HEK293T (cell line): ENCODE data around the gene OLA1.

Experiments used
- CTCF ChIA-PET: fragments of 350-600 bp; formaldehyde crosslinking; extraction: SDS; loops from one replicate; lab custom pipeline; 2021; ENCODE audit warnings: antibody characterized with exemption, inconsistent platforms; lab: Yijun Ruan, JAX
- POLR2A ChIA-PET: fragments of 350-600 bp; formaldehyde crosslinking; extraction: SDS; loops from one replicate; lab custom pipeline; 2020; ENCODE audit warnings: antibody characterized with exemption, inconsistent platforms; lab: Yijun Ruan, JAX
- DNase-seq: peaks from one replicate; pipeline ENCODE4 v3.0.0; 2012; ENCODE audit warnings: mixed read lengths; ENCODE audit errors: extremely low spot score
- ARNT ChIP-seq: fragments of 450-650 bp; IDR thresholded peaks from 2 replicates; pipeline ENCODE4 v1.6.1; 2017; ENCODE audit warnings: mild to moderate bottlenecking
- BHLHE40 ChIP-seq: fragments of 450-650 bp; IDR thresholded peaks from 2 replicates; pipeline ENCODE4 v1.6.1; 2016; ENCODE audit warnings: mild to moderate bottlenecking, moderate library complexity, borderline replicate concordance
- CTBP1 ChIP-seq: fragments of 450-650 bp; IDR thresholded peaks from 2 replicates; pipeline ENCODE4 v1.6.1; 2016; ENCODE audit warnings: borderline replicate concordance
- ELF4 ChIP-seq: fragments of 450-650 bp; IDR thresholded peaks from 2 replicates; pipeline ENCODE4 v1.6.1; 2017; ENCODE audit warnings: antibody characterized with exemption
- FOXA1 ChIP-seq: fragments of 450-650 bp; IDR thresholded peaks from 2 replicates; pipeline ENCODE4 v1.6.1; 2016; ENCODE audit warnings: mild to moderate bottlenecking
- FOXK2 ChIP-seq: fragments of 450-650 bp; IDR thresholded peaks from 2 replicates; pipeline ENCODE4 v1.6.1; 2016; ENCODE audit warnings: mild to moderate bottlenecking
- FOXM1 ChIP-seq: fragments of 450-650 bp; IDR thresholded peaks from 2 replicates; pipeline ENCODE4 v1.6.1; 2017; ENCODE audit warnings: mild to moderate bottlenecking, borderline replicate concordance
- HDGF ChIP-seq: fragments of 450-650 bp; IDR thresholded peaks from 2 replicates; pipeline ENCODE4 v1.6.1; 2017; ENCODE audit warnings: antibody characterized with exemption, borderline replicate concordance
- L3MBTL2 ChIP-seq: fragments of 450-650 bp; conservative IDR thresholded peaks from 2 replicates; pipeline ENCODE4 v1.6.1; 2016; ENCODE audit warnings: mild to moderate bottlenecking
- LEF1 ChIP-seq: fragments of 450-650 bp; IDR thresholded peaks from 2 replicates; pipeline ENCODE4 v1.6.1; 2017; ENCODE audit warnings: mild to moderate bottlenecking, borderline replicate concordance
- NFRKB ChIP-seq: fragments of 450-650 bp; IDR thresholded peaks from 2 replicates; pipeline ENCODE4 v1.6.1; 2016; ENCODE audit warnings: mild to moderate bottlenecking, moderate library complexity
- PKNOX1 ChIP-seq: fragments of 450-650 bp; IDR thresholded peaks from 2 replicates; pipeline ENCODE4 v1.6.1; 2016
- SP1 ChIP-seq: fragments of 450-650 bp; IDR thresholded peaks from 2 replicates; pipeline ENCODE4 v1.6.1; 2017
- SUZ12 ChIP-seq: fragments of 450-650 bp; IDR thresholded peaks from 2 replicates; pipeline ENCODE4 v1.6.1; 2016; ENCODE audit warnings: mild to moderate bottlenecking
- TARDBP ChIP-seq: fragments of 450-650 bp; IDR thresholded peaks from 2 replicates; pipeline ENCODE4 v1.6.1; 2016
- ZNF384 ChIP-seq: fragments of 450-650 bp; IDR thresholded peaks from 2 replicates; pipeline ENCODE4 v1.6.1; 2016

The OLA1 gene

DNA sequence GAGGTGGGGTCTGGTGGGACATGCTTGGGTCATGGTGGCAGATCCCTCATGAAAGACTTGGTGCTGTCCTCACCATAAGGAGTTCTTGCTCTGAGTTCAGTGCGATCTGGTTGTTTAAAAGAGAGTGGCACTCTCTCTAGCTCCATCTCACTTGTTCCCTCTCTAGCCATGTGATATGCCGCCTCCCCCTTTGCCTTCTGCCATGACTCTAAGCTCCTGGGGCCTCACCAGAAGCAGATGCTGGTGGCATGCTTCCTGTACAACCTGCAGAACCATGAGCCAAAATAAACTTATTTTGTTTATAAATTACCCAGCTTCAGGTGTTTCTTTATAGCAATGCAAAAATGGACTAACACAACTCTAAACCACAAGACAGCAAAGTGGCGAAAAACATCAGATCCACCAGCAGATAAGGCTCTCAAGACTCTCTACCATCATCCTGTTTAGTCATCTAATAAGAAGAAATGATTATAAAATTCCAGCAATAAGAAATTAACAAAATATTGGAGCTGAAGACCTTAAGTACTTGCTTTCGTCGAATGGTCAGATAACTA lies 75.5 kb downstream of the OLA1 start:
- POLR2A ChIA-PET: no interaction called here
- DNase-seq: no peak
- CTCF ChIA-PET: no interaction called here
- no peak for TF ChIP-seq L3MBTL2
- no peak for TF ChIP-seq LEF1
- TF ChIP-seq FOXK2: no peak
- TF ChIP-seq CTBP1: no peak
- no peak for TF ChIP-seq ZNF384
- TF ChIP-seq SP1: no peak
- no peak for TF ChIP-seq TARDBP
- TF ChIP-seq HDGF: no peak
- no peak for TF ChIP-seq ELF4
- TF ChIP-seq NFRKB: no peak
- TF ChIP-seq PKNOX1: no peak
- TF ChIP-seq ARNT: no peak

DNA sequence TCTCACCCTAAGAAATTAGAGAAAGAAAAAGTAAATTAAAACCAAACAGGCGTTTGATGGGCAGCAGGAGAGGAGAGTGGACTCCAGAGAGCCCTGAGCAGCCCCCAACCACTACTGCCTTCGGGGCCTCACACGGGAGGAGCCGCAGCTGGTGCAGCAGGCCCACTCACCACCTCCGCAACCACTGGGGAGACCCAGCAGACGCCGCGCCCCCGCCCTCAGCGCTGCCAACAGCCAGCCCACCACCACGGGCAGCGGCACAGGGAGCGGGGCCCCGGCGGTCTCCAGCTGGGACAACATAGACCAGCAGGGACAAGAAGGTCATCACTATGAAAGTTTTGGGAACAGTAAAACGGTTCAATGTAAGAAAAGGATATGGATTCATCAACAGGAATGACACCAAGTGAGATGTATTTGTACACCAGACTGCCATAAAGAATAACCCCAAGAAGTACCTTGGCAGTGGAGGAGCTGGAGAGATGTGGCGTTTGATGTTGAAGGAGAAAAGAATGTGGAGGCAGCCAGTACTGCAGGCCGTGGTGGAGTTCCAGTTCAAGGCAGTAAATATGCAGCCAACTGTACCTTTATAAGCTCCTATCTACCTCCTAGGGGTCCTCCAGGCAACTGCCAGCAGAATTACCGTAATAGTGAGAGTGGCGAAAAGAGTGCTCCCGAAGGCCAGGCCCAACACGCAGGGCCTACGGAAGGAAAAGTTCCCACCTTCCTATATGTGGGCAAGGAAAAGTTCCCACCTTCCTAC lies 76.5 kb downstream of the OLA1 start:
- TF ChIP-seq ARNT (no peak), PKNOX1 (no peak), L3MBTL2 (no peak), LEF1 (no peak), SP1 (no peak), TARDBP (no peak), FOXA1 (no peak), FOXK2 (no peak), HDGF (no peak), SUZ12 (no peak), FOXM1 (no peak), CTBP1 (no peak), BHLHE40 (no peak), NFRKB (no peak), ZNF384 (no peak), ELF4 (no peak)
- CTCF ChIA-PET: no interaction called here
- no peak for DNase-seq
- POLR2A ChIA-PET: interaction anchor here (0.7 kb wide), 1 partner anchor 77 kb away, joined by 3 read pairs; the partner anchor contains the start of gene OLA1

DNA sequence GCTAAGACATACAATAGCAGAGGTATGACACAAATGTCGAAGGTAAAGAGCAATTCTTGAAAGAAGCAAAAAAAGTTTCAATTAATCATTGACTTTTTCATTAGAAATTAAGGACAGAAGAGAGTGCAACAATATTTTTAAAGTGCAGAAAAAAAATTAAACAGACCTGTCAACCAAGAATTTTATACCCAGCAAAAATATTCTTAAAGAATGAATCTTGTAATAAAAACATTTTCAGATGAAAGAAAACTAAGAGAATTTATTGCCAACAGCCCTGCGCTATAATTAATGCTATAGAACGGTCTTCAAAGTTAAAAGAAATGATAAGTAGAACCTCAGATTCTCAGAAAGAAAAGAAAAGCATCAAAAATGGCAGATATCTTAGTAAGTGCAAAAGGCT lies 79.0 kb downstream of the OLA1 start:
- POLR2A ChIA-PET: no interaction called here
- no peak for DNase-seq
- TF ChIP-seq TARDBP: no peak
- TF ChIP-seq LEF1: no peak
- no peak for TF ChIP-seq PKNOX1
- no peak for TF ChIP-seq ELF4
- TF ChIP-seq BHLHE40: no peak
- TF ChIP-seq SP1: no peak
- no peak for TF ChIP-seq ARNT
- no peak for TF ChIP-seq FOXK2
- TF ChIP-seq CTBP1: no peak
- TF ChIP-seq FOXM1: no peak
- no peak for TF ChIP-seq FOXA1
- no peak for TF ChIP-seq ZNF384
- no peak for TF ChIP-seq HDGF
- no peak for TF ChIP-seq L3MBTL2
- no peak for TF ChIP-seq SUZ12
- TF ChIP-seq NFRKB: no peak
- CTCF ChIA-PET: no interaction called here

DNA sequence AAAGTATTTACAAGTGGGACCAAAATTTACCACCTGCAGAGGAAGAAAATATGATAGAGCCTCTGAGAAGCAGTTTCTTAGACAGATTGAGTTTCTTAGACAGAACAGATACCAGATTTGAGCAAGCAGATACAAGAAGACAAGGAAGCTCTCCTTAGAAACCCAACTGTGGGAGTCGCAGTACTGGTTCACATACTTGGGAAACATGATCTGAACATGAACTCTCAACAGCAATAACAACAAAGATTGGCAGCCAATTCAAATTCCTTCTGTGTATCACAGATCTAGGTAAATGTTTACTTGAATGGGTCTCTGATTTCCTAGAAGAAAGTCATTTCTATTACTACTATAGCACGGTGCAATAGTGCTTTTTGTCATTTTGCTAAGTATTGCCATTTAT lies 82.1 kb downstream of the OLA1 start:
- no peak for DNase-seq
- POLR2A ChIA-PET: no interaction called here
- no peak for TF ChIP-seq ZNF384
- TF ChIP-seq NFRKB: no peak
- no peak for TF ChIP-seq SP1
- no peak for TF ChIP-seq CTBP1
- no peak for TF ChIP-seq PKNOX1
- no peak for TF ChIP-seq ELF4
- no peak for TF ChIP-seq ARNT
- TF ChIP-seq FOXM1: no peak
- TF ChIP-seq HDGF: no peak
- no peak for TF ChIP-seq FOXA1
- no peak for TF ChIP-seq FOXK2
- TF ChIP-seq TARDBP: no peak
- no peak for TF ChIP-seq LEF1
- TF ChIP-seq BHLHE40: no peak
- TF ChIP-seq SUZ12: no peak
- no peak for TF ChIP-seq L3MBTL2
- CTCF ChIA-PET: no interaction called here

DNA sequence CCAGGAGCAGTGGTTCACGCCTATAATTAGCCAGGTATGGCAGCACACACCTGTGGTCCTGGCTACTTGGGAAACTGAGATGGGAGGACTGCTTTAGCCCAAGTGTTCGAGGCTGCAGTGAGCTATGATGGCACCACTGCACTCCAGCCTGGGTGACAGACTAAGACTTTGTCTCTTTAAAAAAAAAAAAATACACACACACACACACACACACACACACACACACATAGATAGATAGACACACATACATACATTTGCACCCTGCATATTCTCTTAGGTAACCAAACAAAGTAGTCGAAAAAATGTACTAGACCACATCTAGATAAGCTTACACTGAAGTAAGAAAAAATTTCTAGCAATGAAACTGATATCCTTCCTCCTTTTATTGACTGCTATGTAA lies 86.8 kb downstream of the OLA1 start:
- TF ChIP-seq FOXA1 (no peak), NFRKB (no peak), FOXM1 (no peak), BHLHE40 (no peak), ZNF384 (no peak; the same call in 1 of the 2 replicates), PKNOX1 (no peak), ARNT (no peak), FOXK2 (no peak), ELF4 (no peak), HDGF (no peak), CTBP1 (no peak), LEF1 (no peak), L3MBTL2 (no peak), TARDBP (no peak), SUZ12 (no peak), SP1 (no peak)
- ChIA-PET CTCF (interaction anchor here (1.1 kb wide), 2 partner anchors 13 to 177 kb away, joined by 3 to 4 read pairs; no protein-coding TSS in a partner anchor), POLR2A (no interaction called here)
- DNase-seq: no peak
